ENCODE results near the gene MYZAP. TPM values are rescaled to one million over a fixed set of nuclear protein-coding genes. Genes with fewer than 3 reads are reported as not detected.
A peak's percentile ranks its signal among the peaks of the same experiment; 100 is the strongest.

MYZAP gene
- total RNA-seq, 1 donor from 2014 or later = 2.6 TPM

- H3K36me3 ChIP-seq (ENCODE audit: control insufficient read depth in 3 of 3, insufficient read depth in 3 of 3, low read length in 3 of 3) = no peaks in the 10 kb centered on the region
- peaks cover 0 to 2% (median 0%) of the 10 kb centered on the region in 3 donors for H3K4me1 ChIP-seq (ENCODE audit: control insufficient read depth in 3 of 3, insufficient read depth in 3 of 3, low read length in 3 of 3)
- no peak overlapping the region for H3K9ac ChIP-seq (ENCODE audit: low read depth in 1 of 3, low read length in 3 of 3)
- H3K27ac ChIP-seq (ENCODE audit: low read depth, low read length) = no peak overlapping the region
- H3K27me3 ChIP-seq (ENCODE audit: control insufficient read depth in 3 of 3, insufficient read depth in 3 of 3, low read length in 3 of 3) = no peaks in the 10 kb centered on the region
- no peaks in the 10 kb centered on the region for H3K9me3 ChIP-seq (ENCODE audit: control insufficient read depth in 3 of 3, low read length in 3 of 3)
- no peak overlapping the region for H3K4me3 ChIP-seq (ENCODE audit: low read length in 3 of 3)
Measured at GRCh38 chr15:57694279-57694678, 102.6 kb downstream of the MYZAP start.

DNA sequence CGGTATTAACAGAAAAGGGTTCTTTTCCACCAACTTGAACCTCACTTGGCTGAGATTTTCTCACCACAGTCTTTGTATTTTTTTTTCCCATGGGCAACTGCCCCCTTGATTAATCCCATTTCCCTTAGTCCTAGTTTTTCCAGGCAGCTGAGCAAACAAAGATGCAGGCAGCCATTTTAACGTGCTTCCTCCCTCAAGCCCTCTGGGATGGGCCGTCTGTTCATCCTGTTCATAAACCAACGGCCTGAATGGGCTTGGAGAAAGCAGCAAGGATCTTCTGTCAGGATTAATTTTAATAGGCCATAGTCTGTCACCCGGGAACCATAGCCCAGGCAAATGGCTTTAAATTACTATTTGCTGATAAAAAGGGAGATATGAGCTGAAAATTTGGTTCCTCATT lies 104.4 kb downstream of the MYZAP start:
- Histone ChIP-seq H3K4me3 (ENCODE audit: low read length in 3 of 3) (no peak overlapping the region), H3K36me3 (ENCODE audit: control insufficient read depth in 3 of 3, insufficient read depth in 3 of 3, low read length in 3 of 3) (no peaks in the 10 kb centered on the region), H3K9ac (ENCODE audit: low read depth in 1 of 3, low read length in 3 of 3) (no peak overlapping the region), H3K9me3 (ENCODE audit: control insufficient read depth in 3 of 3, low read length in 3 of 3) (no peaks in the 10 kb centered on the region), H3K4me1 (ENCODE audit: control insufficient read depth in 3 of 3, insufficient read depth in 3 of 3, low read length in 3 of 3) (peaks cover 0 to 2% (median 0%) of the 10 kb centered on the region in 3 donors), H3K27me3 (ENCODE audit: control insufficient read depth in 3 of 3, insufficient read depth in 3 of 3, low read length in 3 of 3) (no peaks in the 10 kb centered on the region), H3K27ac (ENCODE audit: low read depth, low read length) (no peak overlapping the region)

GRCh38 chr15:57697588-57697987 lies 105.9 kb downstream of the MYZAP start:
- Histone ChIP-seq H3K27ac (ENCODE audit: low read depth, low read length) (no peak overlapping the region), H3K9ac (ENCODE audit: low read depth in 1 of 3, low read length in 3 of 3) (no peak overlapping the region), H3K4me3 (ENCODE audit: low read length in 3 of 3) (no peak overlapping the region)

GRCh38 chr15:57698243-57698642 lies 106.5 kb downstream of the MYZAP start:
- Histone ChIP-seq H3K27ac (ENCODE audit: low read depth, low read length) (no peak overlapping the region), H3K4me3 (ENCODE audit: low read length in 3 of 3) (no peak overlapping the region), H3K4me1 (ENCODE audit: control insufficient read depth in 3 of 3, insufficient read depth in 3 of 3, low read length in 3 of 3) (no peaks in the 10 kb centered on the region), H3K9ac (ENCODE audit: low read depth in 1 of 3, low read length in 3 of 3) (no peak overlapping the region), H3K27me3 (ENCODE audit: control insufficient read depth in 3 of 3, insufficient read depth in 3 of 3, low read length in 3 of 3) (no peaks in the 10 kb centered on the region), H3K9me3 (ENCODE audit: control insufficient read depth in 3 of 3, low read length in 3 of 3) (no peaks in the 10 kb centered on the region), H3K36me3 (ENCODE audit: control insufficient read depth in 3 of 3, insufficient read depth in 3 of 3, low read length in 3 of 3) (no peaks in the 10 kb centered on the region)

More at GRCh38 chr15:57697588-57697987, 105.9 kb downstream of the MYZAP start:
- Histone ChIP-seq H3K4me1 (ENCODE audit: control insufficient read depth in 3 of 3, insufficient read depth in 3 of 3, low read length in 3 of 3) (no peaks in the 10 kb centered on the region), H3K27me3 (ENCODE audit: control insufficient read depth in 3 of 3, insufficient read depth in 3 of 3, low read length in 3 of 3) (no peaks in the 10 kb centered on the region), H3K36me3 (ENCODE audit: control insufficient read depth in 3 of 3, insufficient read depth in 3 of 3, low read length in 3 of 3) (no peaks in the 10 kb centered on the region), H3K9me3 (ENCODE audit: control insufficient read depth in 3 of 3, low read length in 3 of 3) (no peaks in the 10 kb centered on the region)

GRCh38 chr15:57698991-57699390 lies 107.3 kb downstream of the MYZAP start:
- H3K4me1 ChIP-seq (ENCODE audit: control insufficient read depth in 3 of 3, insufficient read depth in 3 of 3, low read length in 3 of 3) = no peaks in the 10 kb centered on the region
- H3K27ac ChIP-seq (ENCODE audit: low read depth, low read length) = no peak overlapping the region
- H3K27me3 ChIP-seq (ENCODE audit: control insufficient read depth in 3 of 3, insufficient read depth in 3 of 3, low read length in 3 of 3) = no peaks in the 10 kb centered on the region
- no peak overlapping the region for H3K4me3 ChIP-seq (ENCODE audit: low read length in 3 of 3)
- H3K9me3 ChIP-seq (ENCODE audit: control insufficient read depth in 3 of 3, low read length in 3 of 3) = no peaks in the 10 kb centered on the region
- H3K36me3 ChIP-seq (ENCODE audit: control insufficient read depth in 3 of 3, insufficient read depth in 3 of 3, low read length in 3 of 3) = no peaks in the 10 kb centered on the region
- no peak overlapping the region for H3K9ac ChIP-seq (ENCODE audit: low read depth in 1 of 3, low read length in 3 of 3)

DNA sequence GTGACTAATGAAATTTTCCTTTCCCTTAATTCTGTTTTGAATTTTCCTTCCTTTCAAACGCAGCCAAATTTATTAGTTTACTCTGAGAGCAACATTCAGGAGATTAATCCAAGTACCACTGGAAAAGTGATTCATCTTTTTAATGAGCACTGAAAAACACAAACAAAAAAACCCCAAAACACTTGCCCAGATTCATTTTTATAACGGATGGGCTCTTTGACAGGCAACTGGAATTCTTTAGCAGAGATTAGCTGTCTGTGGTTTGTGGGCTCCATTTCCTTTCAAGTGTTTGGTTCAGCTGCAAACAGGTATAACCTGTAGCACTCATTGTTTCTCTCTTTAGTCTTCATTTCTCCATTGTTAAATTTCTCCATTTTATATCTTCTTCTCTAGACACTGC lies 111.7 kb downstream of the MYZAP start:
- peaks cover 3 to 18% (median 5%) of the 10 kb centered on the region in 3 donors for H3K4me1 ChIP-seq (ENCODE audit: control insufficient read depth in 3 of 3, insufficient read depth in 3 of 3, low read length in 3 of 3)
- H3K27me3 ChIP-seq (ENCODE audit: control insufficient read depth in 3 of 3, insufficient read depth in 3 of 3, low read length in 3 of 3) = no peaks in the 10 kb centered on the region
- no peak overlapping the region for H3K27ac ChIP-seq (ENCODE audit: low read depth, low read length)
- no peaks in the 10 kb centered on the region for H3K9me3 ChIP-seq (ENCODE audit: control insufficient read depth in 3 of 3, low read length in 3 of 3)
- H3K9ac ChIP-seq (ENCODE audit: low read depth in 1 of 3, low read length in 3 of 3) = no peak overlapping the region
- no peak overlapping the region for H3K4me3 ChIP-seq (ENCODE audit: low read length in 3 of 3)
- no peaks in the 10 kb centered on the region for H3K36me3 ChIP-seq (ENCODE audit: control insufficient read depth in 3 of 3, insufficient read depth in 3 of 3, low read length in 3 of 3)

DNA sequence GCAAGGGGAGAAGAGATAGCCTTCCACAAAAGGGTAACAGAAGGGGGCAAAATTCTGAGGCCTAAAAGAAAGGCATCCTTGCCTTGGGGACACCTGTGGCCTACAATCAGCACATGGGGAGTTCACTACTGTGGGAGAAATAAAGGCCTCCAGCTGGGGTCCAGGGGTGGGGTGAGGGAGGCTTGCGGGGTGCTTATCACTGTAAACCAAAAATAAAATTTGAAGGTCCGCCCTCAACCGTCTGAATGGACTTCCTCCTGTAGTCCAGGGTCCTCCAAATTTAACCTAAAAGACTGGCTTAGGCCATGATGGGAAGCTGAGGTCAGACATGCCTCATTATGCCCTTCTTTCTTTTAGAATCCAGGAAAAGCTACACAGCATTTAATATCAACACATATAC lies 112.7 kb downstream of the MYZAP start:
- Histone ChIP-seq H3K4me1 (ENCODE audit: control insufficient read depth in 3 of 3, insufficient read depth in 3 of 3, low read length in 3 of 3) (peaks cover 5 to 26% (median 12%) of the 10 kb centered on the region in 3 donors), H3K36me3 (ENCODE audit: control insufficient read depth in 3 of 3, insufficient read depth in 3 of 3, low read length in 3 of 3) (peaks cover 4 to 6% (median 5%) of the 10 kb centered on the region in 3 donors), H3K9me3 (ENCODE audit: control insufficient read depth in 3 of 3, low read length in 3 of 3) (no peaks in the 10 kb centered on the region), H3K9ac (ENCODE audit: low read depth in 1 of 3, low read length in 3 of 3) (no peak overlapping the region), H3K4me3 (ENCODE audit: low read length in 3 of 3) (no peak overlapping the region), H3K27me3 (ENCODE audit: control insufficient read depth in 3 of 3, insufficient read depth in 3 of 3, low read length in 3 of 3) (no peaks in the 10 kb centered on the region), H3K27ac (ENCODE audit: low read depth, low read length) (no peak overlapping the region)

DNA sequence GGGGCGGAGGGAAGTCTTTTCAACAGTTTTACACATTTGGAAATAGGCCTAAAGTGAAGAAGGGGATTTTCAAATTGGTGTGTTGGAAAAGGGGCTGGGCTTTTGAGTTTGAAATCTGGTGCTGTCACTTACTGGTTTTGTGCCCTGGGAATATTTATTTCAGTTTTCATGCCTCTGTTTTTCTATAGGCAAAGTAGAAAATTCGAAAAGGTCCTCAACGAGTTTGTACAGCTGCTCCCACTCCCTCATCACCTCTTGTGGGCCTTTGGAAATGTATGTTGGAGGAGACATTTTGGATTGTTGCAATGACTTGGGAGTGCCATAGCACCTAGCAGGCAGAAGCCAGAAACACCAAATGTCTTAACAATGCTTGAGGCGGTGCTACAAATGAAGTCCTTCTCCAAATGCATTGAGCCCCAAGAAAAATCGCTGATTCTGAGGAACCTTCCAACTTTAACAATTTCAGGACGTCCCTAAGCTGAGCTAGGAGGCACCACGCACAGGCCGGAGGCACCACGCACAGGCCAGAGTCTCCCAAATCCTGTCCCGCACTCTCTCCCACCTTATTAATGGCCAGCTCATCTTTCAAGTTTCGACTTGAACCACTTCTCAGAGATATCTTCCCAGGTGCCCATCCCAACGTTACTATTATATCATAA lies 114.2 kb downstream of the MYZAP start:
- H3K27me3 ChIP-seq (ENCODE audit: control insufficient read depth in 3 of 3, insufficient read depth in 3 of 3, low read length in 3 of 3) = no peaks in the 10 kb centered on the region
- H3K36me3 ChIP-seq (ENCODE audit: control insufficient read depth in 3 of 3, insufficient read depth in 3 of 3, low read length in 3 of 3) = peaks cover 8 to 16% (median 15%) of the 10 kb centered on the region in 3 donors
- H3K9ac ChIP-seq (ENCODE audit: low read depth in 1 of 3, low read length in 3 of 3) = peak overlapping the region; percentile 93 to 99 (median 96)
- peaks cover 8 to 34% (median 12%) of the 10 kb centered on the region in 3 donors for H3K4me1 ChIP-seq (ENCODE audit: control insufficient read depth in 3 of 3, insufficient read depth in 3 of 3, low read length in 3 of 3)
- H3K4me3 ChIP-seq (ENCODE audit: low read length in 3 of 3) = peak overlapping the region; percentile 91 to 97 (median 92)
- H3K27ac ChIP-seq (ENCODE audit: low read depth, low read length) = peak overlapping the region; percentile 93
- H3K9me3 ChIP-seq (ENCODE audit: control insufficient read depth in 3 of 3, low read length in 3 of 3) = no peaks in the 10 kb centered on the region

GRCh38 chr15:57706405-57707209 lies 114.9 kb downstream of the MYZAP start, which contains the start of gene POLR2M:
TSS of gene POLR2M (plus strand) at chr15:57706714. CDS start at chr15:57706843, 129 bp downstream.
- Histone ChIP-seq H3K27me3 (ENCODE audit: control insufficient read depth in 3 of 3, insufficient read depth in 3 of 3, low read length in 3 of 3) (no peaks in the 10 kb centered on the region), H3K4me1 (ENCODE audit: control insufficient read depth in 3 of 3, insufficient read depth in 3 of 3, low read length in 3 of 3) (peaks cover 8 to 34% (median 12%) of the 10 kb centered on the region in 3 donors), H3K27ac (ENCODE audit: low read depth, low read length) (peak within 1 kb of the TSS; percentile 93), H3K9ac (ENCODE audit: low read depth in 1 of 3, low read length in 3 of 3) (peak within 1 kb of the TSS; percentile 93 to 99 (median 96)), H3K9me3 (ENCODE audit: control insufficient read depth in 3 of 3, low read length in 3 of 3) (no peaks in the 10 kb centered on the region), H3K36me3 (ENCODE audit: control insufficient read depth in 3 of 3, insufficient read depth in 3 of 3, low read length in 3 of 3) (peaks cover 15 to 23% (median 22%) of the 10 kb centered on the region in 3 donors), H3K4me3 (ENCODE audit: low read length in 3 of 3) (peak within 1 kb of the TSS; percentile 91 to 97 (median 92))

GRCh38 chr15:57708047-57708446 lies 116.3 kb downstream of the MYZAP start:
- Histone ChIP-seq H3K4me1 (ENCODE audit: control insufficient read depth in 3 of 3, insufficient read depth in 3 of 3, low read length in 3 of 3) (peaks cover 8 to 34% (median 12%) of the 10 kb centered on the region in 3 donors), H3K36me3 (ENCODE audit: control insufficient read depth in 3 of 3, insufficient read depth in 3 of 3, low read length in 3 of 3) (peaks cover 29 to 36% (median 35%) of the 10 kb centered on the region in 3 donors), H3K27me3 (ENCODE audit: control insufficient read depth in 3 of 3, insufficient read depth in 3 of 3, low read length in 3 of 3) (no peaks in the 10 kb centered on the region), H3K27ac (ENCODE audit: low read depth, low read length) (peak overlapping the region; percentile 93), H3K9ac (ENCODE audit: low read depth in 1 of 3, low read length in 3 of 3) (peak overlapping the region; percentile 93 to 99 (median 96)), H3K4me3 (ENCODE audit: low read length in 3 of 3) (peak overlapping the region; percentile 91 to 97 (median 92)), H3K9me3 (ENCODE audit: control insufficient read depth in 3 of 3, low read length in 3 of 3) (no peaks in the 10 kb centered on the region)

Measured in skeletal muscle tissue (tissue), 4 donors.